Measurements from ENCODE around the gene CTIF.

CTIF gene

DNA sequence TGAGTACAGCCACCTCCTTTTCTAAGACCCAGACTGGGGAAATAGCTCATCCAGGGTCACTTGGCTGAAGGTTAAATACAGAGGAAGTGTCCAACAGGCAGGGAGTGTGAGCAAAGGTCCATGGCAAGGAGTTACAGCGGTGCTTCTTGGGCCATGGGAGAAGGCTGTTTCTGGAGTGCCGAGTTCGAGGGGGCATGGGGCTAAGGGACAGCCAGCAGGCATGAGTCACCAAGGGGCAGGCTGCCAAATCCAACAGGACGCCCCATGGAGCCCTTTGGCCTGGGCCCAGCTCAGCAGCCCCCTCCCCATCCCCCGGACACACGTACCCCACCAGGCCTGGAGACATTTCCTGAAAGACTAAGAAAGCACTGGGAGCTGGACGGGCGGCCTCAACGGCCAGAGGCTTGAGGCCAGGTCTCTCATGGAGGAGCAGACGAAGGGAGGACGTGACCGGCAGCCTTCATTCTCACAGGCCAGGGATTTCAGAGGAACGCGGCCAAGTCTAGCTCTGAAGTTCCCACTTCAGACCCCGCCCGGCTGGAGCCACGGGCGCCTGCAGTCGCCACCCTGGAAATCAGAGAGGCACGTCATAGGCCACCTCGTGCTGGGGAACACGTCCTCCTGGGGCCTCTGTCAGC is 251.5 kb downstream of the CTIF start:
- H3K4me3 ChIP-seq (replicated peaks; ENCODE audit: low read depth, low read length): no peak overlapping the region
- DNase-seq (ENCODE audit: extremely low read depth, low read depth): no peak
- TF ChIP-seq, protein P1, sequence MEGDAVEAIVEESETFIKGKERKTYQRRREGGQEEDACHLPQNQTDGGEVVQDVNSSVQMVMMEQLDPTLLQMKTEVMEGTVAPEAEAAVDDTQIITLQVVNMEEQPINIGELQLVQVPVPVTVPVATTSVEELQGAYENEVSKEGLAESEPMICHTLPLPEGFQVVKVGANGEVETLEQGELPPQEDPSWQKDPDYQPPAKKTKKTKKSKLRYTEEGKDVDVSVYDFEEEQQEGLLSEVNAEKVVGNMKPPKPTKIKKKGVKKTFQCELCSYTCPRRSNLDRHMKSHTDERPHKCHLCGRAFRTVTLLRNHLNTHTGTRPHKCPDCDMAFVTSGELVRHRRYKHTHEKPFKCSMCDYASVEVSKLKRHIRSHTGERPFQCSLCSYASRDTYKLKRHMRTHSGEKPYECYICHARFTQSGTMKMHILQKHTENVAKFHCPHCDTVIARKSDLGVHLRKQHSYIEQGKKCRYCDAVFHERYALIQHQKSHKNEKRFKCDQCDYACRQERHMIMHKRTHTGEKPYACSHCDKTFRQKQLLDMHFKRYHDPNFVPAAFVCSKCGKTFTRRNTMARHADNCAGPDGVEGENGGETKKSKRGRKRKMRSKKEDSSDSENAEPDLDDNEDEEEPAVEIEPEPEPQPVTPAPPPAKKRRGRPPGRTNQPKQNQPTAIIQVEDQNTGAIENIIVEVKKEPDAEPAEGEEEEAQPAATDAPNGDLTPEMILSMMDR (IDR thresholded peaks at IDR 0.05; ENCODE audit: low read depth, low read length, missing control alignments): no peak

GRCh38 chr18:48790869-48791635 is 252.2 kb downstream of the CTIF start:
- TF ChIP-seq, protein P1 (IDR thresholded peaks at IDR 0.05; ENCODE audit: low read depth, low read length, missing control alignments): no peak
- no peak for DNase-seq (ENCODE audit: extremely low read depth, low read depth)

DNA sequence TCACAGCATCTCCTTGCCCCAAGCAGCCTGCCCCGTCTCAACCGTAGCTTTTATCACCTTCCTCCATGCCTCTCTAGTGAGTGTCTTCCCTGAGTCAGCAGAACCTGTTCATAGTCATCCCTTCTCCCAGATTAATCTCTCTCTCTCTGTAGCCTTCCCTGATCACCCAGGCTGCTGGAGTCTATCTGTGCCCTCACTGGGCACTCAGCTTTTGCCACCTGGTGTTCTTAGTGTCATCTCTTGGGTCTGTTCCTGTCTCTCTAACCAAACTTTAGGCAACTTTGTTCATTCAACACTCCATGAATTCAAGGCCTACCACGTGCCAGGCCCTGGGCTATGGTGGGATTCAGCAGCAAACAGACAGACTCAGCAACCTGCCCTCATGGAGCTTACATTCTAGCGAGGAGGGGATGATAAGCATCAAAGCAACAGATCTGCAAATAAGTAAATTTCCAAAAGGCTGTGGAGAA is 252.8 kb downstream of the CTIF start:
- no peak for DNase-seq (ENCODE audit: extremely low read depth, low read depth)
- no peak overlapping the region for H3K4me3 ChIP-seq (replicated peaks; ENCODE audit: low read depth, low read length)
- TF ChIP-seq, protein P1 (IDR thresholded peaks at IDR 0.05; ENCODE audit: low read depth, low read length, missing control alignments): no peak

More at GRCh38 chr18:48790869-48791635, 252.2 kb downstream of the CTIF start:
- H3K4me3 ChIP-seq (replicated peaks; ENCODE audit: low read depth, low read length): no peak overlapping the region

DNA sequence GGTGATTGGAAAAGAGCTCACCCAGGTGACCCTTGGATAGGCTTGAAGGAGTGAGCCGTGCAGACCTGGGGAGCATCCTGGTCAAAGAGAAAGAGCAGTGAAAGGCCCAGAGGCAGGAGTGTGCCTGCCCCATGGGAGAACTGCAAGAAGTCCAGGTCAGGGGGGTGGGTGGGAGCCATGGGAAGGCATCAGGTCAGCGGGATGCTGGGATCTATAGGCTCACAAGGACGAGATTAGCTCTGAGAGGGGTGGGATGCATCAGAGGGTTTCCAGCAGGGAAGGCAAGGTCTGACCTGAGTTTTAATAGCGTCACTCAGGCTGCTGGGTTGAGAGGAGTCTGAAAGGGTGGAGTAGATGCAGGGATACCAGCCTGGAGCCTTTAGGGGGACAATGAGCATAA is 253.3 kb downstream of the CTIF start:
- TF ChIP-seq, protein P1 (IDR thresholded peaks at IDR 0.05; ENCODE audit: low read depth, low read length, missing control alignments): no peak
- no peak for DNase-seq (ENCODE audit: extremely low read depth, low read depth)
- no peak overlapping the region for H3K4me3 ChIP-seq (replicated peaks; ENCODE audit: low read depth, low read length)

DNA sequence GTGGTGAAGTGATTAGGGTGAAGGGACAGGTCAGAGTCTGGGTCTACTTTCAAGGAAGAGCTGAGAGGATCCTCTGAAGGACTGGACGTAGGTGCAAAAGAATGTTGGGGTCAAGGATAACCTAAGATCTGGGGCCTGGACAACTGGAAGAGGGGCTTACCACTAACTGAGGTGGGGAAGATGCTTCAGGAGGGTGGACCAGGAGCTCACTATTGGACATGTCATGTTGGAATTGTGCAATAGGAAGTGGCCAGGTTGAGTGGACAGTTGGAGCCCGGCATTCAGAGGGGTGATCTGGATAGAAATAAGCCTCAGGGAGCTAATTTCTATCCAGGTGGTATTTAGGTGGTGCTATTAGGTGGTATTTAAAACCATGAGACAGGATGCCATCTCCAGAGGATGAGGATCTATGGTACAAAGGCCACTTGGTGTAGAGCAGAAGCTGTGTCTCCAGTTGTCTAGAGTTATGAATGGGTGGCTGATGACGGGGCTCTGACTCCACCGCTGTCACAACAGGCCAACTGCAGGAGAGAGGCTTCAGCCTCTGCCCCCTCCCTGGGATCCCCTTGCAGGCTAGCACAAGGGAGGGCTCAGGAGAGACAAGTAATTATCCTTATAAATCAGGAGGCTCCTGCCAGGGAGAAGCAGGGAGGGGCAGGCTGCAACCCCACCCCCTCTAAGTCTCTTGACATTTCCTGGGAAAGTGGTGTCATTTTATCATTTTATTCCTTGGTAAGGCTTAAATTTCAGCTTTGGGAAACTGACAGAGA is 254.0 kb downstream of the CTIF start:
- H3K4me3 ChIP-seq (replicated peaks; ENCODE audit: low read depth, low read length): no peak overlapping the region
- TF ChIP-seq, protein P1 (IDR thresholded peaks at IDR 0.05; ENCODE audit: low read depth, low read length, missing control alignments): no peak
- DNase-seq (ENCODE audit: extremely low read depth, low read depth): no peak

GRCh38 chr18:48794251-48794970 is 255.6 kb downstream of the CTIF start:
- no peak overlapping the region for H3K4me3 ChIP-seq (replicated peaks; ENCODE audit: low read depth, low read length)
- DNase-seq (ENCODE audit: extremely low read depth, low read depth): no peak
- TF ChIP-seq, protein P1 (IDR thresholded peaks at IDR 0.05; ENCODE audit: low read depth, low read length, missing control alignments): no peak

Measured in HFF-Myc (cell line).